Thoracic aorta (tissue), 2 donors: ENCODE measurements around the gene HPS1. TPM values are rescaled to one million over a fixed set of nuclear protein-coding genes. Genes with fewer than 3 reads are reported as not detected.

Experiments
- ATAC-seq: fragments of 150-250 bp; one replicate; pipeline ENCODE4 v1.8.0; 2017; ENCODE audit warnings: low read depth; ENCODE audit not compliant: insufficient number of reproducible peaks, low FRiP score
- DNase-seq: peaks from one replicate; pipeline ENCODE4 v3.0.0-alpha.2; 2020; ENCODE audit warnings: low spot score
- H3K27ac ChIP-seq, 2 donors: fragments of 200-600 bp; sonication (generic); 1 replicate in 1 of 2; 2 replicates in 1 of 2; pipeline ENCODE4 v1.5.1; 2016; ENCODE audit warnings: mild to moderate bottlenecking in 2 of 2, moderate library complexity in 2 of 2
- H3K27me3 ChIP-seq: fragments of 200-600 bp; sonication (generic); replicated peaks from 2 replicates; pipeline ENCODE4 v1.6.0; 2016; ENCODE audit warnings: mild to moderate bottlenecking; ENCODE audit not compliant: insufficient read depth
- H3K36me3 ChIP-seq: fragments of 200-600 bp; sonication (generic); one replicate; pipeline ENCODE4 v1.5.1; 2016
- H3K4me1 ChIP-seq, 2 donors: fragments of 200-600 bp; sonication (generic); 1 replicate in 1 of 2; 2 replicates in 1 of 2; pipeline versions ENCODE4 v1.5.1 to v1.6.0; 2016; ENCODE audit warnings: low read depth in 2 of 2, mild to moderate bottlenecking in 1 of 2; ENCODE audit not compliant: control insufficient read depth in 1 of 2
- H3K4me3 ChIP-seq: fragments of 200-600 bp; sonication (generic); 2 replicates; pipeline ENCODE4 v1.5.1; 2016; ENCODE audit warnings: mild to moderate bottlenecking
- H3K9me3 ChIP-seq: fragments of 200-600 bp; sonication (generic); 2 replicates; pipeline ENCODE4 v1.5.1; 2016
- total RNA-seq, 2 donors: library from RNA; depleted of rRNA; stranded (reverse); fragments of >200 nt; gene quantifications; one replicate each; pipeline versions ENCODE4 v1.1.0 to v1.2.3, GENCODE V29; 2016
- TF ChIP-seq, protein P1 (sequence below): fragments of 200-600 bp; sonication (generic); IDR thresholded peaks from one replicate; pipeline ENCODE4 v1.5.1; 2019; ENCODE audit warnings: antibody characterized with exemption

Gene HPS1
- total RNA-seq, 2 donors from 2014 or later, result 60.1 to 79.3 TPM

DNA sequence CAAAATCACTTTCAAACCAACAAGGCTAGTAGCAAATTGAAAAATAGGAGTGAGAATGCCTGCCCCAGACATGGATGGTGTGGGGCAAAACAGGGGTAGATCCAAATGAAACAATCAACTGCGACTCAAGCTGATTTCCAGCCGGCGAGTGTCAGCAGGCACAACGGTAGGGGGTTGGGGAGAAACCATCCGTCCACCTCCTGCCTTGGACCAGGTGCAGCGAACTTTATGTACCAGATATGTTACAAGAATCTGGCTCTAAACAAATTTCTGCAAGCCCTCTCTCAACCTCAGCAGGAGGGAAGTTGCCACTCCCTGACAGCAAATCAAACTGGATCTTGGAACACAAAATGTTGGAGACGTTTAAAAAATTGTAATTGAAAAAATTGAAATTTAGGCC, 76.9 kb downstream of the HPS1 start:
- ATAC-seq, result no peak
- H3K27me3 ChIP-seq, result no peaks in the 10 kb centered on the region
- H3K9me3 ChIP-seq, result no peaks in the 10 kb centered on the region
- no peak for DNase-seq
- H3K4me3 ChIP-seq, result no peak overlapping the region
- H3K36me3 ChIP-seq, result no peaks in the 10 kb centered on the region
- TF ChIP-seq, protein P1, sequence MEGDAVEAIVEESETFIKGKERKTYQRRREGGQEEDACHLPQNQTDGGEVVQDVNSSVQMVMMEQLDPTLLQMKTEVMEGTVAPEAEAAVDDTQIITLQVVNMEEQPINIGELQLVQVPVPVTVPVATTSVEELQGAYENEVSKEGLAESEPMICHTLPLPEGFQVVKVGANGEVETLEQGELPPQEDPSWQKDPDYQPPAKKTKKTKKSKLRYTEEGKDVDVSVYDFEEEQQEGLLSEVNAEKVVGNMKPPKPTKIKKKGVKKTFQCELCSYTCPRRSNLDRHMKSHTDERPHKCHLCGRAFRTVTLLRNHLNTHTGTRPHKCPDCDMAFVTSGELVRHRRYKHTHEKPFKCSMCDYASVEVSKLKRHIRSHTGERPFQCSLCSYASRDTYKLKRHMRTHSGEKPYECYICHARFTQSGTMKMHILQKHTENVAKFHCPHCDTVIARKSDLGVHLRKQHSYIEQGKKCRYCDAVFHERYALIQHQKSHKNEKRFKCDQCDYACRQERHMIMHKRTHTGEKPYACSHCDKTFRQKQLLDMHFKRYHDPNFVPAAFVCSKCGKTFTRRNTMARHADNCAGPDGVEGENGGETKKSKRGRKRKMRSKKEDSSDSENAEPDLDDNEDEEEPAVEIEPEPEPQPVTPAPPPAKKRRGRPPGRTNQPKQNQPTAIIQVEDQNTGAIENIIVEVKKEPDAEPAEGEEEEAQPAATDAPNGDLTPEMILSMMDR, result no peak
- H3K4me1 ChIP-seq, result no peaks in the 10 kb centered on the region
- H3K27ac ChIP-seq, result no peak overlapping the region

DNA sequence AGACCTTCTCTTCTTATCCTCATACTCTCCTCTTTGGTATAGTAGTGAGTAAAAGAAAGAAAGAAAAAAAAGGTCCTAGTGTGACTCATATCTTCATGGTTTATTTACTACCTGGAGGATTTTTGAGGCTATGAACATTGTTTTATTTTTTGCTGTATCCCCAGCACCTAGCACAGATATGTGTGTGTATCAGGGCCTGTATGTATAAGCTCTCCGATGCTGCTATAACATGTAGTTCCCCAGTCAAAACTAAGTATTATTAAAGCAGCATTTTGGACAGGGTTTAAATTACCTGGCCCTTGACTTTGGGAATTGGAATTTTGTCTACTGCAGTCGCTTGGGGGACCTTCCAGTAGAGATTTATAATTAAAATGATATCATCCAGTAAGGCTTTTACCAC, 78.1 kb downstream of the HPS1 start:
- DNase-seq (no peak), ATAC-seq (no peak)
- TF ChIP-seq, protein P1, result no peak
- Histone ChIP-seq H3K4me3 (no peak overlapping the region), H3K27ac (no peak overlapping the region), H3K36me3 (no peaks in the 10 kb centered on the region), H3K27me3 (no peaks in the 10 kb centered on the region), H3K4me1 (no peaks in the 10 kb centered on the region), H3K9me3 (no peaks in the 10 kb centered on the region)

DNA sequence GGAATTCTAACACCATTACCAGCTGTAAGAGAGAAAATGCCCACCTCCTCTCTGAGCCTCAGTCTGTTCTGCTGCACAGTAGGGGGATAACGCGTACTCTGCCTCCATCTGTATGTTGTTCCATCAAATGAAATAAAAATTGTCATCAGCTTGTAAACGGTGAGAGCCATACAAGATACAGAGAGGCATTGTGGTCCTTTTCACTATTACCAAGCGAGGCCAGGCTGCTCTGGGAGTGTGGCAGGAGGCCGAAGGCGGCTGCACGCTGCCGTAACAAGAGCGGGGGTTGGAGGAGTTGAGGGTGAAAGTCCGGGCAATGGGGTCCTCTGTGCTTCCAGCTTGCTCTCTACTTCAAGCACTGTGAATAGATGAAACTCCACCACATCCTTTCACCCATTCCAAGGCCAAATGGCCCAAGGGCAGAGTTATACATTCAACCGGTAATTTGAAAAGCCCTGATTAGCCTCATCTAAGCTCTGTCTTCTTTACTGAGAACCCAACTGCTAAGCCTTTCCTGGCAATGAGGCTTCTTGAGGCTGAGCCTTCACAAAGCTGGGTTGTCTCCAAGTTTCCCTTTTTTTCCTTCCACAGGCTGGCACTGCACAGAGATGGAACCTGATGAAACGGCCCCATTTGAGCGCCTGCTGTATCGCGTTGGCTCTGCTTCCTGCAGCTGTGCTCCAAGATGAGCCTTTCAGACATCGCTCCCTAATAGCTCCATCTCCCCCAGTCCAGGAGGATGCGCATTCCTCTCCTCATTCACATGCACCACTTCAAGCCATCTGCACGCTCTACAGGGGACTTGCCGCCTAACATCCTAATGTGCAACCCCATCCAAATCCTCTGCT, 78.9 kb downstream of the HPS1 start:
- Histone ChIP-seq H3K4me1 (no peaks in the 10 kb centered on the region), H3K4me3 (no peak overlapping the region), H3K27ac (no peak overlapping the region), H3K36me3 (no peaks in the 10 kb centered on the region), H3K27me3 (no peaks in the 10 kb centered on the region), H3K9me3 (no peaks in the 10 kb centered on the region)
- ATAC-seq (no peak), DNase-seq (no peak)
- TF ChIP-seq, protein P1, result no peak

Other genes with a start within 250 kb of the HPS1 start
- 10 to 100 TPM; 15.4 to 24.5 TPM for gene LOXL4, start 178.7 kb downstream of the HPS1 start, total RNA-seq
- 1 to 10 TPM; 6.3 to 9.3 TPM for gene PYROXD2, start 31.8 kb downstream of the HPS1 start, total RNA-seq